ENCODE measurements around the gene CDK16.

Gene CDK16

GRCh38 chrX:47218280-47218919 lies at the start of gene CDK16:
TSS of gene CDK16 (plus strand) at chrX:47218681. CDS start at chrX:47223558, 4,877 bp downstream.
- Mint-ChIP-seq H3K9me3 (no peaks in the 10 kb centered on the region), H3K4me1 (peaks cover 44% of the 10 kb centered on the region)
- peak; percentile 66 for DNase-seq

GRCh38 chrX:47169273-47169672 lies 49.2 kb upstream of the CDK16 start:
- H3K27me3 Mint-ChIP-seq: no peaks in the 10 kb centered on the region
- DNase-seq (no peak), ATAC-seq (no peak)
- no peak overlapping the region for H3K27ac Mint-ChIP-seq
- H3K9me3 Mint-ChIP-seq: no peaks in the 10 kb centered on the region
- H3K36me3 Mint-ChIP-seq (ENCODE audit: low read depth): peaks cover 5% of the 10 kb centered on the region
- peaks cover 3% of the 10 kb centered on the region for H3K4me1 Mint-ChIP-seq
- H3K4me3 Mint-ChIP-seq: no peak overlapping the region

More at GRCh38 chrX:47218280-47218919, at the start of gene CDK16:
- peaks cover 26% of the 10 kb centered on the region for H3K36me3 Mint-ChIP-seq (ENCODE audit: low read depth)
- H3K27ac Mint-ChIP-seq: peak within 1 kb of the TSS; percentile 98
- peak within 1 kb of the TSS; percentile 88 for H3K4me3 Mint-ChIP-seq
- peak; percentile 35 for ATAC-seq
- H3K27me3 Mint-ChIP-seq: no peaks in the 10 kb centered on the region

DNA sequence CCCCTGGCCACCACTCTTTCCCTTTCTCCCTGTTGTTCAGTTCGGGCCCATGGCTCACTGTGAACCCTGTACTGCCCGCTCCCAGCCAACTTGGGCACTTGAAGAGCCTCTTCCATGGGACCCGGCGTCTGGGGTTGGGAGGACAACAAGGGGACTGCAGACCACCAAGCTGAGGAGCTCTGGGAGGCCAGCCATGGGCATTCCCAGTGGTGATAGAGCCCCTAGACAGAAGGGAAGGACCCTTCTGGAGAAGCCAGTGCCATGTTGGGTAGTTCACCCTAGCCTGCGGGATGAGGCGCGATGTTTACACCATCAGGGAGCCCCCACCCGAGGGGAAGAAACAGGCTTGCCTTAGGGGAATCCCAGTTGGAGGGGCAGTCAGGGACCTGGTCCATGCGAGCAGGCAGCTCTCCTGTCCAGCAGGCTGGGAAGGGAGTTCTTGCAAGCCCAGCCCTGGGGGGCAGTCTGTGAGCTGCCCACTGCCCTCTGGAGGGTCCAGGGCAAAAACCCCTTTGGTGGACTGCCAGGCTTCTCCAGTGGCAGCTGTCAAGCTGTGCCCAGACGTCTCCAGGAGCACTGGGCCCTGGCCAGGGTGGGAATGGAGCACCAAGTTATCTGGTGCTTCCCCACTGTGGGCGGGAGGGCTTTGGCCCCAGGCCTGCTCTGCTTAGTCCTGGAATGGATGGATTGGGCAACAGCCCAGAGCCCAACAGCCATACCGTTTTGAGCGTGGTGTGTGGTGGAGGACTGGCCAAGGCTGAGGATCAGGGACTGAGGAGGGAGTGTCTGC lies 48.6 kb upstream of the CDK16 start:
- Mint-ChIP-seq H3K4me3 (no peak overlapping the region), H3K9me3 (no peaks in the 10 kb centered on the region), H3K36me3 (ENCODE audit: low read depth) (peaks cover 2% of the 10 kb centered on the region), H3K27ac (no peak overlapping the region), H3K4me1 (peaks cover 3% of the 10 kb centered on the region), H3K27me3 (no peaks in the 10 kb centered on the region)
- ATAC-seq (no peak), DNase-seq (no peak)

DNA sequence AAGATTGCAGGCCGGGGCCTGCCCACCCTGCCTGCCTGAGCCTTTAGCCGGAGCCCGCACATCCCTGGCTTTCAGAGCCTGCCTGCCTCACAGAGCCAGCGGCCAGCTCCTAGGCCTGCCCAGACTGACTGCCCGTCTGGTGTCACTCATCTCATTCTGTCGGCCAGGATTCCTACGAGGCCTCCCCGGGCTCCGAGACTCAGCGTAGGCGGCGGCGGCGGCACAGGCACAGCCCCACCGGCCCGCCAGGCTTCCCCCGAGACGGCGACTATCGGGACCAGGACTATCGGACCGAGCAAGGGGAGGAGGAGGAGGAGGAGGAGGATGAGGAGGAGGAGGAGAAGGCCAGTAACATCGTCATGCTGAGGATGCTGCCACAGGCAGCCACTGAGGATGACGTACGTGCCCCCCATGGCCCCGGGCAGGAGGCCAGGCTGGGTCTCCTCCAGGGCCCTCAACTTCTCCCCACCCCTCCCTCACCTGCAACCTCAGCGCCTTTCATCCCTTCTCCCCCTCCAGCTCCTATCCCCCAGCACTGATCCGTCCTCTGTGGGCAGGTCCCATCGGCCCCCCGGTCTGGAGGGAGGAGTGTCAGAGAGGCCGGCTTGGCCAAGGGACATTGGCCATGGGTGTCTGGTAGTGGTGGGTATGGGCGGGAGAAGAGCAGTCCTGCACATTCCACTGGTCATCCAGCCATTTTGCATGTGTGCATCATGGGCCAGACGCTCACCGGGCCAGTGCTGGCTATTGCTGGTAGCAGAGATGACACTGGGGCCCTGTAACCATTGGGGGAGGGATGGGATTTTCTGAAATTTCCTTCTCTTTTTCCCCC lies 47.4 kb upstream of the CDK16 start:
- no peaks in the 10 kb centered on the region for H3K9me3 Mint-ChIP-seq
- H3K27ac Mint-ChIP-seq: no peak overlapping the region
- ATAC-seq (no peak), DNase-seq (no peak)
- peaks cover 3% of the 10 kb centered on the region for H3K4me1 Mint-ChIP-seq
- H3K4me3 Mint-ChIP-seq: no peak overlapping the region
- H3K36me3 Mint-ChIP-seq (ENCODE audit: low read depth): peaks cover 2% of the 10 kb centered on the region
- no peaks in the 10 kb centered on the region for H3K27me3 Mint-ChIP-seq

DNA sequence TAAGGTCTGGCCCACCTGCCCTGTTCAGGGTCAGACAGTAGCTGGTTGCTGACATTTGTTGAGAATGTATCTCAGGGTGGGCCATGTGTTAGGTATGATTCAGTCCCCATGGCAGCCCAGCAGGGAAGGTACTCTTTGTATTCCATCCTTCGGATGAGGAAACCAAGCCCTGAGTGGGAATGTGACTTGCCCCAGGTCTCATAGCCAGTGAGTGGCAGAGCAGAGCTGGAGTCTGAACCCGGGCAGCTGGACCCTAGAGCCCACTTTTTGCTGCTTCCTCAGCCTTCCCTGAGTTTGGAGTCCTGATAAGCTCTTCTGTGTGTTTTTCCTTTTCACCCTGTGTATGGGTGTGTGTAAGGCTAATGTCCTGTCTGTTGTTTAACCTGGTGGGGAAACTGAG lies 46.5 kb upstream of the CDK16 start:
- Mint-ChIP-seq H3K4me1 (peaks cover 3% of the 10 kb centered on the region), H3K36me3 (ENCODE audit: low read depth) (peaks cover 2% of the 10 kb centered on the region), H3K27ac (no peak overlapping the region), H3K4me3 (no peak overlapping the region), H3K9me3 (no peaks in the 10 kb centered on the region), H3K27me3 (no peaks in the 10 kb centered on the region)
- no peak for DNase-seq
- ATAC-seq: no peak

- no peak for ATAC-seq
- Mint-ChIP-seq H3K4me3 (no peak overlapping the region), H3K36me3 (ENCODE audit: low read depth) (peaks cover 3% of the 10 kb centered on the region), H3K4me1 (peaks cover 3% of the 10 kb centered on the region), H3K9me3 (no peaks in the 10 kb centered on the region), H3K27me3 (no peaks in the 10 kb centered on the region), H3K27ac (no peak overlapping the region)
- no peak for DNase-seq
Measured at GRCh38 chrX:47172549-47172948, 45.9 kb upstream of the CDK16 start.

GRCh38 chrX:47172971-47173792 lies 45.3 kb upstream of the CDK16 start:
- Mint-ChIP-seq H3K27me3 (no peaks in the 10 kb centered on the region), H3K36me3 (ENCODE audit: low read depth) (peaks cover 6% of the 10 kb centered on the region), H3K4me1 (no peaks in the 10 kb centered on the region), H3K9me3 (no peaks in the 10 kb centered on the region), H3K4me3 (no peak overlapping the region), H3K27ac (no peak overlapping the region)
- no peak for DNase-seq
- ATAC-seq: no peak

DNA sequence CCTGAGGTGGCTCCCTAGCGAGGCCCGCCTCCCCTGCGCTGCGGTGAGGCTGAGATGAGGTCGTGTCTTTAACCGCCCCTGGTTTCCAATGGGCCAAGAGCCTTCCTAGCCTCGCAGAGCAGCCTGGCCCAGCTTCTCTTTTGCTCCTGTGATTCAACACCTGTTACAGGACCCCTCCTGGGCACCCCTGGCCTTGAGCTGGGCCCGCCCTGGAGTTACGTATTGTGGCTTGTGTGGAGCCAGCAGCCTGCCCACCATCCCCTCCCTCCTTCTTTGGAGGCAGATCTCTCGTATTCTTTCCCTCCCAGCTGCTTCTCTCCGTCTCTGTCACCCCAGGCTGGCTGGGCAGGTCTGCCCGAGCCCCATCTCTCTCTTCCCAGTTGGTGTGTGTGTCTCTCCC lies 44.1 kb upstream of the CDK16 start:
- Mint-ChIP-seq H3K4me1 (no peaks in the 10 kb centered on the region), H3K36me3 (ENCODE audit: low read depth) (peaks cover 6% of the 10 kb centered on the region), H3K27ac (no peak overlapping the region), H3K4me3 (no peak overlapping the region), H3K9me3 (no peaks in the 10 kb centered on the region), H3K27me3 (no peaks in the 10 kb centered on the region)
- ATAC-seq: no peak
- DNase-seq: no peak

DNA sequence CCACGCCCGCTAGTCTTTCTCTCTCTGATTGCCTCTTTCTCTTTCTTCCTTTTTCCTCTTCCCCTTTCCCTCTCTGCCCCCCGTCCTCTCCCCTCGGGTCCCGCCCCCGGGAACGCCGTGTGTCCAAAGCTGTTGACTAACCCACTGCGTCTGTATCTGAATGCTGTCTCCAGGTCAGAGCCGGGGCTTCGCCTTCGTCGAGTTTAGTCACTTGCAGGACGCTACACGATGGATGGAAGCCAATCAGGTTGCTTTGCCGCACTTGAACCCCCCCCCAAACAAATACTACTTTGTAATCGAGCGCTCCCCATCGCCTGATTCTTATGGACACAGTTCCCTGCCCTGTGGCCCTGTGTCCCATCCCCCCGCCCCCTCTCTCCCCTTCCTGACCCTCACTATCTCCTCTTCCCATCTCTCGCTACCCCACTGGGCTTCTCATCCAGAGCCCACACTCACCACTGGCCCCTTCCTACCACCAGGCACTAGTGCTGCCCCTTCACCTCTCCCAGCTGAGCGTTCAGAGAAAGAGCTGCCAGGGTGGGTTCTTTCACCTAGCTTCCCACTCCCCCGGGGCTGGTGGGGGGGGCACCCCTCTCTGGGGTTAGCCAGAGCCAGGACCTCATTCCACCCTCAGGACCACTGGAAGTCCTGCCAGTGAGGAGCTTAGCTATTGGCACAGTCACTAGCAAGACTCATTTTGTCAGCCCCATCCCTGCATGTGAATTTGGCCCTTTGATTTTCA lies 43.5 kb upstream of the CDK16 start:
- Mint-ChIP-seq H3K4me3 (no peak overlapping the region), H3K36me3 (ENCODE audit: low read depth) (peaks cover 8% of the 10 kb centered on the region), H3K27me3 (no peaks in the 10 kb centered on the region), H3K4me1 (no peaks in the 10 kb centered on the region), H3K9me3 (no peaks in the 10 kb centered on the region), H3K27ac (no peak overlapping the region)
- DNase-seq: no peak
- no peak for ATAC-seq

GRCh38 chrX:47175588-47175980 lies 42.9 kb upstream of the CDK16 start:
- DNase-seq (no peak), ATAC-seq (no peak)
- Mint-ChIP-seq H3K36me3 (ENCODE audit: low read depth) (peaks cover 10% of the 10 kb centered on the region), H3K9me3 (no peaks in the 10 kb centered on the region), H3K27ac (no peak overlapping the region), H3K4me3 (no peak overlapping the region), H3K27me3 (no peaks in the 10 kb centered on the region), H3K4me1 (no peaks in the 10 kb centered on the region)

DNA sequence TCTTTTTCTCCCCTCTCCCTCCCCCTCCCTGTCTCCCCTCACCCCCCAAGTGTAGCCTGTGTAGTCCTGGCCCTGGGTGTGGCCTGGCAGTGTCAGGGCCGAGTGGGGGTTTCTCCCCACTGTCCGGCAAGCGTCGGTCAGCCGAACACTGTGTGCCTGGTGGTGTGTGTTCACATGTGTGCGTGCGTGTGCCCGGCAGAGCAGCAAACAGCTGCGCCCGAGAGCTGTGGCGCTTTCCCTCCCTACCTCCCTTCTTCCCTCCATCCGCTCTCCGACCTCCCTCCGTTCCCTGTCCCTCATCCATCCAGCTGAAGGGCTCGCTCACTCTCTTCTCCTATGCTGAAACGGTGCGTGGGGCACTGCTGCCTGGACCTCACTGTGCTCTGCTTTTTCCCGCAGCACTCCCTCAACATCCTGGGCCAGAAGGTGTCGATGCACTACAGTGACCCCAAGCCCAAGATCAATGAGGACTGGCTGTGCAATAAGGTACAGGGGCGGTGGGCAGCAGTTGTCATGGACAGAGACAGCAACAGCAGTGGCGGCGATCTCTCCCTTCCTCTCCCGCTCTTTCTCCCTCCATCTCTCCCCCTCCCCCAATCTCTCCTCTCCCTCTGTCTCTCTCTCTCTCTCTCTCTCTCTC lies 42.3 kb upstream of the CDK16 start:
- Mint-ChIP-seq H3K27ac (no peak overlapping the region), H3K27me3 (no peaks in the 10 kb centered on the region), H3K4me3 (no peak overlapping the region), H3K4me1 (no peaks in the 10 kb centered on the region), H3K36me3 (ENCODE audit: low read depth) (peaks cover 10% of the 10 kb centered on the region), H3K9me3 (no peaks in the 10 kb centered on the region)
- no peak for DNase-seq
- ATAC-seq: no peak

GRCh38 chrX:47177079-47177478 lies 41.4 kb upstream of the CDK16 start:
- peaks cover 8% of the 10 kb centered on the region for H3K36me3 Mint-ChIP-seq (ENCODE audit: low read depth)
- H3K27me3 Mint-ChIP-seq: no peaks in the 10 kb centered on the region
- no peaks in the 10 kb centered on the region for H3K4me1 Mint-ChIP-seq
- H3K4me3 Mint-ChIP-seq: no peak overlapping the region
- no peak for DNase-seq
- no peak overlapping the region for H3K27ac Mint-ChIP-seq
- no peaks in the 10 kb centered on the region for H3K9me3 Mint-ChIP-seq
- ATAC-seq: no peak

DNA sequence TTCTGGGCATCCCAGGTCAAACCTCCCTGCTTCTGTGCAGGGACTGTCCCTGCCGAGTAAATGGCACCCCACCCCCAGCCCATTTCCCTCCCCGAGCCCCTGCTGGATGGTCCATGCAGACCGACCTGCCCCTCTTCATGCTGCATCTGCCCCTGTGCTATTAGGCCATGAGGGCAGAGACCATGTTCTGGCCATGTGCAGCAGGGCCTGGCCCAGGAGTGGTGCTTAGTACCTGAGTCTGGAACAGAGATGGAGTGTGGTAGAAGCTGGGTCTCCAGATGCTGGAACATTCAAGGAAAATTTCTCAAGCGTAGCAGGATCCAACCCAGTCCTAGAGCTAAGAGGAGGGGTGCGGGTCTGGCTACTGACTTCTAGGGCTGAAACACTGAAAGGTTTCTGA lies 40.1 kb upstream of the CDK16 start:
- Mint-ChIP-seq H3K27me3 (no peaks in the 10 kb centered on the region), H3K27ac (no peak overlapping the region), H3K4me1 (no peaks in the 10 kb centered on the region), H3K9me3 (no peaks in the 10 kb centered on the region), H3K4me3 (no peak overlapping the region), H3K36me3 (ENCODE audit: low read depth) (peaks cover 15% of the 10 kb centered on the region)
- DNase-seq (no peak), ATAC-seq (no peak)
